ENCODE results near the gene FLAD1.

DNA sequence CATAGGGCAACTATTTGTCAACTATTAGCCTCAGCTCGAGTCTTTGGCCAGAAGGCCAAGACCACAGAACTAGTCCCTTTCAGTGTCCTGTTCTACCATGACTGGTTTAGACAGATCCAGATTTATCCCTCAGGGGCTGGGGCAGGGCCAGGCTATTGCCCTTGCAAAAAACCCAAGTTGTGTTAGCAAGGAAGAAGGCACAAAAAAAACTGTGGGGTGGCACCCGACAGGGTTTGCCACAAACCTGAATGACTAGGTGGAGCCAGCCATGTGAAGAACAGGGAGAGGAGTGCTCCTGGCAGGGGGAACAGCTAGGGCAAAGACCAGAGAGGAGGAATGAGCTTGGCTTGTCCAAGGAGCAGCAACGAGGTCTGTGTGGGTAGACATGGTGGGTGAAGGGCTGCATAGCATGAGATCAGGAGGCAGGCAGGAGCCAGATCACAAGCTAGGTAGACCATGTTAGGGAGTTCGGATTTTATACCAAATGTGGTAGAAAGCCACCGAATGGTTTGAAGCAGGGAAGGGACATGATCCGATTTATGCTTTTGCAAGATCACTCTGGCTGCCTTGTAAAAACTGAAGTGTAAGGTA, 54.8 kb downstream of the FLAD1 start:
- no peak for TF ChIP-seq EZH2 (IDR thresholded peaks at IDR 0.05; ENCODE audit: insufficient read depth, low read length)
- TF ChIP-seq, protein P1, sequence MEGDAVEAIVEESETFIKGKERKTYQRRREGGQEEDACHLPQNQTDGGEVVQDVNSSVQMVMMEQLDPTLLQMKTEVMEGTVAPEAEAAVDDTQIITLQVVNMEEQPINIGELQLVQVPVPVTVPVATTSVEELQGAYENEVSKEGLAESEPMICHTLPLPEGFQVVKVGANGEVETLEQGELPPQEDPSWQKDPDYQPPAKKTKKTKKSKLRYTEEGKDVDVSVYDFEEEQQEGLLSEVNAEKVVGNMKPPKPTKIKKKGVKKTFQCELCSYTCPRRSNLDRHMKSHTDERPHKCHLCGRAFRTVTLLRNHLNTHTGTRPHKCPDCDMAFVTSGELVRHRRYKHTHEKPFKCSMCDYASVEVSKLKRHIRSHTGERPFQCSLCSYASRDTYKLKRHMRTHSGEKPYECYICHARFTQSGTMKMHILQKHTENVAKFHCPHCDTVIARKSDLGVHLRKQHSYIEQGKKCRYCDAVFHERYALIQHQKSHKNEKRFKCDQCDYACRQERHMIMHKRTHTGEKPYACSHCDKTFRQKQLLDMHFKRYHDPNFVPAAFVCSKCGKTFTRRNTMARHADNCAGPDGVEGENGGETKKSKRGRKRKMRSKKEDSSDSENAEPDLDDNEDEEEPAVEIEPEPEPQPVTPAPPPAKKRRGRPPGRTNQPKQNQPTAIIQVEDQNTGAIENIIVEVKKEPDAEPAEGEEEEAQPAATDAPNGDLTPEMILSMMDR (IDR thresholded peaks at IDR 0.05; ENCODE audit: insufficient read depth, low read depth, low read length) = no peak
